ENCODE measurements around the gene TET1.
"Not testable (repeated sequence)": the region's sequence is repeated elsewhere in the genome, so short reads cannot be mapped to it uniquely, and the experiment has no call there.

Gene TET1

GRCh38 chr10:68617691-68618090 is 57.6 kb downstream of the TET1 start:
- DNase-seq: not testable (repeated sequence)

DNA sequence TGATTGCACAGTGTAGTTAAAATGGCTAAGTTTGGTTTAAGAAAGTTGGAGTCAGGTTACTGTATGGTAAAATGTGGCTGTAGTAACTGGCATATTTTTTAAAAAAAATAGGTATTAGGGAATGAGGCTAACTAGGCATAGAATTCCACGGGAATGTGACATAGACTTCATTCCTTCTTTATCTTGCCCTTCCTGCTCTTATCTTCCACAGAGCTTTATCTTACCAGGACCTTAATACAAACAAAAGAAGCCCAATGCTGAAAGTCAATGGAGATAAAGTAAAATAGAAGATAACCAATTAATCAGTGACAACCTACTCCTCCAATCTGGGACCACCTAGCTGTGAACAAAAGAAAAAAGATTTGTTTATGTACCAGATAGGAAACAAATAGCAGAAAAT is 58.1 kb downstream of the TET1 start:
- no peak for DNase-seq

DNA sequence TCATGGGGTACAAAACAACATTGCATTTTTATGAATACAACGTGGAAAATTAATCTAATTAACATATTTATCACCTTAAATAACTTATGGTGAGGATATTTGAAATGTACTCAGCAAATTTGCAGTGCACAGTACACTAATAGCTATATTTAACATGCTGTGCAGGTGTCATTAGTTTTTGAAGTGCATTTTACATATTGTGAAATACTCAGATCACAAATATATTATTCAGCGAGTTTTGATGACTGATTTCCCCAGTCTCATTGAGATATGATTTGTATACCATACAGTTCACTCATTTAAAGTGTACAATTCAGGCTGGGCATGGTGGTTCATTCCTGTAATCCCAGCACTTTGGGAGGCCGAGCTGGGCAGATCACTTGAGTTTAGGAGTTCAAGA is 59.5 kb downstream of the TET1 start:
- DNase-seq: no peak

- DNase-seq: no peak
These were observed 65.3 kb downstream of the TET1 start for GRCh38 chr10:68625316-68625921.

- DNase-seq: no peak
These were observed 68.5 kb downstream of the TET1 start for GRCh38 chr10:68628576-68629127.

DNA sequence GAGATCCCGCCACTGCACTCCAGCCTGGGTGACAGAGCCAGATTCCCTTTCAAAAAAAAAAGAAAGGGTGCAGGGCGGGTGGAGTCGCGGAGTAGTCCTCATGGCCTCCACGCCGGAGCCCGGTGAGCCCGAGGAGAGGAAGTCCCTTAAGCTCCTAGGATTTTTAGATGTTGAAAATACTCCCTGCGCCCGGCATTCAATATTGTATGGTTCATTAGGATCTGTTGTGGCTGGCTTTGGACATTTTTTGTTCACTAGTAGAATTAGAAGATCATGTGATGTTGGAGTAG is 72.1 kb downstream of the TET1 start:
- DNase-seq: not testable (repeated sequence)

- no peak for DNase-seq
These were observed 73.1 kb downstream of the TET1 start for GRCh38 chr10:68633281-68633680.

- no peak for DNase-seq
These were observed 73.8 kb downstream of the TET1 start for GRCh38 chr10:68633816-68634466.

DNA sequence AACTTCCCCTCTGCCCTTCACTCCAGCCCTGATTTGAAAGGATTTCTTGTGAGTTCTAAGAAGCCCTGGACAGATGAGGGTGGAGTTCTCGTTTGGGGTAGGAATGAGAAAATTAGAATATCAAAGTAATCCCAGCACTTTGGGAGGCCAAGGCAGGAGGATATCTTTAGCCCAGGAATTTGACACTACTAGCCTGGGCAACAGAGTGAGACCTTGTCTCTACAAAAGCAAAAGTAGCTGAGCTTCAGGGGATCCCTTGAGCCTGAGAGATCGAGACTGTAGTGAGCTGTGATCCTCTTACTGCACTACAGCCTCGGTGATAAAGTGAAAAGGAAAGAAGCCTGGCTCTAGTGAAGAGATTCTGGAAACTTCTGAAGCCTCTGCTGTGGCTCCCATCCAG is 76.2 kb downstream of the TET1 start:
- DNase-seq: no peak

DNA sequence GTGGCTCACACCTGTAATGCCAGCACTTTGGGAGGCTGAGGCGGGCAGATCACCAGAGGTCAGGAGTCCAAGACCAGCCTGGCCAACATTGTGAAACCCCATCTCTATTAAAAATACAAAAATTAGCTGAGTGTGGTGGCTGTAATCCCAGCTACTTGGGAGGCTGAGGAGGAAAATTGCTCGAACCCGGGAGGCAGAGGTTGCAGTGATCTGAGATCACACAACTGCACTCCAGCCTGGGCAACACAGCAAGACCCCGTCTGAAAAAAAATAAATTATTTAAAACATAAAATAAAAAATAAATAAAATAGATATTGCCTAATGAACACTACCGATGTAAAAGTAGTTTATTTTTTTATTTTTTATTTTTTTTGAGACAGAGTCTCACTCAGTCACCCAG is 83.4 kb downstream of the TET1 start:
- DNase-seq: not testable (repeated sequence)

- no peak for DNase-seq
These were observed 87.7 kb downstream of the TET1 start for GRCh38 chr10:68647672-68648341.

- DNase-seq: no peak
These were observed 95.5 kb downstream of the TET1 start for GRCh38 chr10:68655620-68656126.

- no peak for DNase-seq
These were observed 105.7 kb downstream of the TET1 start for GRCh38 chr10:68665841-68666240.

DNA sequence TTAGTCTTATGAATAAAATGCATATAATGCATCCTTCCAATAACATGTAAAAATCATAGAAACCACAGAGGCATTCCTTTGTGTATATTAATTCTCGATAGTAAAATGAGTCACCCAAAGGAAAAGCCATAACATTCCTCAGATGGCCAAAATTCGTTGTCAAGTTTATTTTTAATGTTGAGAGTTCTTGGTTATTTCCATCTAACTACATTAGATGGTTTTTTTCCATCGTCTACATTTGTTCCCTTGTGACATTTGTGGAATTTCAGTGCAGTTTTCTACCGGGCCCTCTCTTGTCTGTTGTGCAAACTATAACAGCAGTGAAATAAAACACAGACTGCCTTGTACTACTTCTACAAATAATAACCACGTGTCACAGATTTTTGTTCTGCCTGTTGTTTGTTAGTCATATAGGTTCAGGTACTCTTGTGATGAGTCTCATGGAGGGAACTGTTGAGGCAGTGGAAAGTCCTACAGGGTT is 106.2 kb downstream of the TET1 start:
- DNase-seq: no peak

DNA sequence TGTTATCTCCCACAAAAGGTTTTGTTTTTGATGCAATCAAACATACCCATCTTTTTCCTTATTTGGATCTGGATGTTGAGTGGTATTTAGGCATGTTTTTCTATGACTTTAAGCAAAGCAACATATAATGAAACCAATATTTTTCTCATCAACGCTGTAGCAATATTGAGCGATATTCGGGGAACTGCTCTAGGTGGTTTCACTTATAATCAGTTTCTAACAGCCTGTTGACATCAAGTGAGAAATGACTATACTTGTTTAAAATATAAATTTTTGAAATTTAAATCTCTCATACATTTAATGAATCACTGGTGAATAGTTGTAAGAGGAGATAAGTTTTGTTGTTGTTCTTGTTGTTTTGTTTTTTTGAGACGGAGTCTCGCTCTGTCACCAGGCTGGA is 108.1 kb downstream of the TET1 start:
- DNase-seq: no peak

- DNase-seq: no peak
These were observed 108.8 kb downstream of the TET1 start for GRCh38 chr10:68668972-68669371.

DNA sequence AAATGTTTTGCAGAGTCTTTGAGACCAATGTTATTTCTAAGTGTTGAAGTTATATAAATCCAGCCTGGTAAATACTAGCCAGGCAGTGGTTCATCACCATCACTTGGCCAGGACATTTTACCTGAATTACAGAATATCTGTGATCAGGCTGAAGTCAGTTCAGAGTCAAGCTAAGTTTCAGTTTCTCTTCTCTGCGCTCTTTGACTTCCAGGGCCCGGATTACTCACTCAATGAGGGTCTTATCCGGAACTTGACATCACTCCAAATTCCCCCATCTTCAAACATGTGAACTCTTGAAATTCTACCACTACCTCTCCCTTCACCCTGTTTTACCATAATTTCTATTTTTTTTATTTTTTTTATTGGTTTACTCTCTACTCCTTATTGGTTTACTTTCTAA is 124.3 kb downstream of the TET1 start:
- no peak for DNase-seq

DNA sequence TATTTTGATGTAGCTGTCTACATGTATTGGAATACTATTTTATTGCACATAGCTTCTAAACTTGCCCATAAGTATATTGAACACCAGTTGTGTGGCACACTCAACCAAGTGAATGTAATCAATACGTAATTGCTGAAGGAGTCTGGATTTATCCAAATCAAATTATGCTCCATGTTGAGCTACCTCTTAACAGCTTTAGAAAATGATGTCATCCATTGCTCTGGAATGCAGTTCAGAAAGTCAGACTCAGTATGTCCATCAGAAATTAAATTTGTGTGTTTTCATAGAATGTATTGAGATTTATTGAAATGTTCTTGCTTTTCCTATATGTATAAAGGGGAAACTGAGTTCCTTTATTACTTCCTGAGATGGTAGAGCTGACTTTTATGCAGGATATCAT is 135.9 kb downstream of the TET1 start:
- no peak for DNase-seq

- DNase-seq: no peak
These were observed 137.0 kb downstream of the TET1 start for GRCh38 chr10:68697106-68697505.

- DNase-seq: no peak
These were observed 140.1 kb downstream of the TET1 start for GRCh38 chr10:68700197-68700596.

DNA sequence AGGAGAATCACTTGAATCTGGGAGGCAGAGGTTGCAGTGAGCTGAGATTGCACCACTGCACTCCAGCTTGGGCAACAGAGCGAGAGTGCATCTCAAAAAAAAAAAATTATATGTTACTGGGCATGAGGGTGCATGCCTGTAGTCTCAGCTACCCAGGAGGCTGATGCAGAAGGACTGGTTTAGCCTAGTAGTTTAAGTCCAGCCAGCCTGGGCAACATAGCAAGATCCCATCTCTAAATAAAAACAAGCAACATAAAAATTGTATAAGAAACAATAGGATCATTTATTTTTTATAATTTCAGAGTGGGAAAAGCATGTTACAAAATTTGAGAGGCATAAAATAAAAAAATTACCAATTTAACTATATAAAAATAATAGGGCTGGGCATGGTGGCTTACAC is 145.4 kb downstream of the TET1 start:
- DNase-seq: no peak

DNA sequence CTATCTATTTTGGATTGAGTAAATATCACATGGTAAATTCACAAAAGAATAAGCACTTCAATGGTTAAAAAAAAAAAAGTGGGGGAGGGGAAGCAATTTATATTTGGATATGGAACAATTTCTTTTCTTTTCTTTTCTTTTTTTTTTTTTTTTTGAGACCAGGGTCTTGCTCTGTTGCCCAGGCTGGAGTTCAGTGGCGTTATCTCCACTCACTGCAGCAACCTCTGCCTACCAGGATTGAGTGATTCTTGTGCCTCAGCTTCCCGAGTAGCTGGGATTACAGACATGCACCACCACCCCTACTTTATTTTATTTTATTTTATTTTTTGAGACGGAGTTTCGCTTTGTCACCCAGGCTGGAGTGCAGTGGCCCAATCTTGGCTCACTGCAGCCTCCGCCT is 148.8 kb downstream of the TET1 start:
- not testable (repeated sequence) for DNase-seq

- not testable (repeated sequence) for DNase-seq
These were observed 152.9 kb downstream of the TET1 start for GRCh38 chr10:68713065-68713464.

GRCh38 chr10:68717435-68717834 is 157.3 kb downstream of the TET1 start:
- DNase-seq: no peak

Measured in stimulated activated CD8-positive, alpha-beta memory T cell treated with anti-CD3 and anti-CD28 coated beads, Interleukin-4, amount 100 ng/mL, for 48 hours (primary cell).